ENCODE results near the gene TXNRD1. TPM values are rescaled to one million over a fixed set of nuclear protein-coding genes. Genes with fewer than 3 reads are reported as not detected.
A peak's percentile ranks its signal among the peaks of the same experiment; 100 is the strongest.
"Not testable (repeated sequence)": the region's sequence is repeated elsewhere in the genome, so short reads cannot be mapped to it uniquely, and the experiment has no call there.

TXNRD1 gene
- total RNA-seq, 1 experiment from 2014 or later, result 327 TPM

DNA sequence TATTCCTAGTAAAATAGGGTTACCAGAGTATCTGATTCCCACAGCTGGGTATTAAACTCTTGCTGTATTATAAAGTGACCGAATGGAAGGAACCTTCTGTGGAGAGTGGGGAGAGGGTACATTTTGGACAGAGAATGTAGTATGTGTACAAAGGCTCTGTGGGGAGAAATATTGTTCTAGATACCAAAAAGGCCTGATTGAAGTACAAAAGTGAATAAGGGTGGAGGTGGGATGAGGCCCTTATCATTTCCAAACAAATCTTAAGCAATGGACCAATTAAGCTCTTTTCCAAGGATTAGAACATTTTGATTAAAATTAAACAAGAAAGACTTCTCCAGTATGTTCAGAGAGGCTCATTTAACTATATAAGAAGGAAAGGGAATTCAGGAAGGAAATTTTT lies 108.3 kb downstream of the TXNRD1 start:
- H3K4me1 ChIP-seq (ENCODE audit: control insufficient read depth in 1 of 2, insufficient read depth in 2 of 2, low read length in 2 of 2), result no peaks in the 10 kb centered on the region
- no peaks in the 10 kb centered on the region for H3K9me2 ChIP-seq (ENCODE audit: insufficient read depth)
- no peak overlapping the region for H3K27ac ChIP-seq (ENCODE audit: low read depth, low read length)
- RAD21 ChIA-PET (ENCODE audit: low non-redundant PET in 1 of 2, low total read pairs in 2 of 2, uncharacterized antibody in 2 of 2, unreplicated experiment in 2 of 2), result no interaction called here
- no TSS peak for BruUV-seq (replicated peaks)
- CTCF ChIA-PET, result no interaction called here
- no peak overlapping the region for H3K4me2 ChIP-seq (ENCODE audit: low read length)
- peaks cover 89% of the 10 kb centered on the region for H3K79me2 ChIP-seq (ENCODE audit: insufficient read depth, low read length)
- peaks cover 24% of the 10 kb centered on the region; the same call in 1 of the 2 replicates for H4K20me1 ChIP-seq (ENCODE audit: insufficient read depth)
- no peaks in the 10 kb centered on the region for H3K9me3 ChIP-seq (ENCODE audit: control insufficient read depth in 1 of 2, insufficient read depth in 1 of 2, low read depth in 1 of 2, low read length in 2 of 2)
- peaks cover 68 to 74% of the 10 kb centered on the region in 2 experiments for H3K36me3 ChIP-seq (ENCODE audit: control insufficient read depth in 1 of 2, insufficient read depth in 2 of 2, low read length in 2 of 2)
- H3K9ac ChIP-seq (ENCODE audit: low read length), result no peak overlapping the region
- no peaks in the 10 kb centered on the region for H3K27me3 ChIP-seq (ENCODE audit: insufficient read depth, low read length)
- ATAC-seq (no peak), DNase-seq (ENCODE audit: low read depth, low spot score) (no peak)
- intact Hi-C loops (cut with micrococcal nuclease), result no loop called here
- TF ChIP-seq TCF7L2 (IDR thresholded peaks at IDR 0.05; ENCODE audit: borderline replicate concordance, extremely low read depth, insufficient read depth, insufficient read length), result no peak
- no peak for TF ChIP-seq ZFX (IDR thresholded peaks at IDR 0.05)
- no peak for TF ChIP-seq ZBTB33 (IDR thresholded peaks at IDR 0.05; ENCODE audit: extremely low read depth, insufficient replicate concordance, low read length)
- no peak for TF ChIP-seq FOSL1 (IDR thresholded peaks at IDR 0.05; ENCODE audit: low read depth)
- TF ChIP-seq YY1 (IDR thresholded peaks at IDR 0.05; ENCODE audit: extremely low read depth, insufficient replicate concordance, low read depth, low read length), result no peak
- TF ChIP-seq, protein P1, sequence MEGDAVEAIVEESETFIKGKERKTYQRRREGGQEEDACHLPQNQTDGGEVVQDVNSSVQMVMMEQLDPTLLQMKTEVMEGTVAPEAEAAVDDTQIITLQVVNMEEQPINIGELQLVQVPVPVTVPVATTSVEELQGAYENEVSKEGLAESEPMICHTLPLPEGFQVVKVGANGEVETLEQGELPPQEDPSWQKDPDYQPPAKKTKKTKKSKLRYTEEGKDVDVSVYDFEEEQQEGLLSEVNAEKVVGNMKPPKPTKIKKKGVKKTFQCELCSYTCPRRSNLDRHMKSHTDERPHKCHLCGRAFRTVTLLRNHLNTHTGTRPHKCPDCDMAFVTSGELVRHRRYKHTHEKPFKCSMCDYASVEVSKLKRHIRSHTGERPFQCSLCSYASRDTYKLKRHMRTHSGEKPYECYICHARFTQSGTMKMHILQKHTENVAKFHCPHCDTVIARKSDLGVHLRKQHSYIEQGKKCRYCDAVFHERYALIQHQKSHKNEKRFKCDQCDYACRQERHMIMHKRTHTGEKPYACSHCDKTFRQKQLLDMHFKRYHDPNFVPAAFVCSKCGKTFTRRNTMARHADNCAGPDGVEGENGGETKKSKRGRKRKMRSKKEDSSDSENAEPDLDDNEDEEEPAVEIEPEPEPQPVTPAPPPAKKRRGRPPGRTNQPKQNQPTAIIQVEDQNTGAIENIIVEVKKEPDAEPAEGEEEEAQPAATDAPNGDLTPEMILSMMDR (IDR thresholded peaks at IDR 0.05 in 2 of 3, conservative IDR thresholded peaks at IDR 0.05 in 1 of 3; ENCODE audit: borderline replicate concordance in 1 of 3, insufficient read depth in 1 of 3, low read depth in 2 of 3, low read length in 2 of 3), result no peak
- TF ChIP-seq, protein P2, sequence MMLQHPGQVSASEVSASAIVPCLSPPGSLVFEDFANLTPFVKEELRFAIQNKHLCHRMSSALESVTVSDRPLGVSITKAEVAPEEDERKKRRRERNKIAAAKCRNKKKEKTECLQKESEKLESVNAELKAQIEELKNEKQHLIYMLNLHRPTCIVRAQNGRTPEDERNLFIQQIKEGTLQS (IDR thresholded peaks at IDR 0.05), result no peak
- TF ChIP-seq, protein P3, sequence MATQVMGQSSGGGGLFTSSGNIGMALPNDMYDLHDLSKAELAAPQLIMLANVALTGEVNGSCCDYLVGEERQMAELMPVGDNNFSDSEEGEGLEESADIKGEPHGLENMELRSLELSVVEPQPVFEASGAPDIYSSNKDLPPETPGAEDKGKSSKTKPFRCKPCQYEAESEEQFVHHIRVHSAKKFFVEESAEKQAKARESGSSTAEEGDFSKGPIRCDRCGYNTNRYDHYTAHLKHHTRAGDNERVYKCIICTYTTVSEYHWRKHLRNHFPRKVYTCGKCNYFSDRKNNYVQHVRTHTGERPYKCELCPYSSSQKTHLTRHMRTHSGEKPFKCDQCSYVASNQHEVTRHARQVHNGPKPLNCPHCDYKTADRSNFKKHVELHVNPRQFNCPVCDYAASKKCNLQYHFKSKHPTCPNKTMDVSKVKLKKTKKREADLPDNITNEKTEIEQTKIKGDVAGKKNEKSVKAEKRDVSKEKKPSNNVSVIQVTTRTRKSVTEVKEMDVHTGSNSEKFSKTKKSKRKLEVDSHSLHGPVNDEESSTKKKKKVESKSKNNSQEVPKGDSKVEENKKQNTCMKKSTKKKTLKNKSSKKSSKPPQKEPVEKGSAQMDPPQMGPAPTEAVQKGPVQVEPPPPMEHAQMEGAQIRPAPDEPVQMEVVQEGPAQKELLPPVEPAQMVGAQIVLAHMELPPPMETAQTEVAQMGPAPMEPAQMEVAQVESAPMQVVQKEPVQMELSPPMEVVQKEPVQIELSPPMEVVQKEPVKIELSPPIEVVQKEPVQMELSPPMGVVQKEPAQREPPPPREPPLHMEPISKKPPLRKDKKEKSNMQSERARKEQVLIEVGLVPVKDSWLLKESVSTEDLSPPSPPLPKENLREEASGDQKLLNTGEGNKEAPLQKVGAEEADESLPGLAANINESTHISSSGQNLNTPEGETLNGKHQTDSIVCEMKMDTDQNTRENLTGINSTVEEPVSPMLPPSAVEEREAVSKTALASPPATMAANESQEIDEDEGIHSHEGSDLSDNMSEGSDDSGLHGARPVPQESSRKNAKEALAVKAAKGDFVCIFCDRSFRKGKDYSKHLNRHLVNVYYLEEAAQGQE (IDR thresholded peaks at IDR 0.05; ENCODE audit: low read depth), result no peak
- TF ChIP-seq RAD21 (IDR thresholded peaks at IDR 0.05; ENCODE audit: low read depth), result no peak
- TF ChIP-seq JUND (IDR thresholded peaks at IDR 0.05), result no peak
- no peak for TF ChIP-seq POLR2A (IDR thresholded peaks at IDR 0.05; ENCODE audit: borderline replicate concordance, extremely low read depth, insufficient read depth, insufficient read length)
- POLR2A ChIA-PET, result no interaction called here
- no peak overlapping the region for H3K4me3 ChIP-seq (replicated peaks in 1 of 2; ENCODE audit: low read depth in 1 of 2, low read length in 2 of 2)
- no peak overlapping the region for H2AFZ ChIP-seq (ENCODE audit: low read depth, low read length, poor library complexity, severe bottlenecking)

GRCh38 chr12:104328278-104328677 lies 112.7 kb downstream of the TXNRD1 start:
- TSS peak; percentile 3 for BruUV-seq (replicated peaks)
- peaks cover 52 to 74% of the 10 kb centered on the region in 2 experiments for H3K36me3 ChIP-seq (ENCODE audit: control insufficient read depth in 1 of 2, insufficient read depth in 2 of 2, low read length in 2 of 2)
- ATAC-seq; H3K9me2 ChIP-seq (ENCODE audit: insufficient read depth); POLR2A ChIA-PET; H3K9ac ChIP-seq (ENCODE audit: low read length); H3K4me1 ChIP-seq (ENCODE audit: control insufficient read depth in 1 of 2, insufficient read depth in 2 of 2, low read length in 2 of 2); H3K27me3 ChIP-seq (ENCODE audit: insufficient read depth, low read length); intact Hi-C loops (cut with micrococcal nuclease); H3K4me3 ChIP-seq (replicated peaks in 1 of 2; ENCODE audit: low read depth in 1 of 2, low read length in 2 of 2); CTCF ChIA-PET; H3K27ac ChIP-seq (ENCODE audit: low read depth, low read length); H2AFZ ChIP-seq (ENCODE audit: low read depth, low read length, poor library complexity, severe bottlenecking); H3K4me2 ChIP-seq (ENCODE audit: low read length); DNase-seq (ENCODE audit: low read depth, low spot score); RAD21 ChIA-PET (ENCODE audit: low non-redundant PET in 1 of 2, low total read pairs in 2 of 2, uncharacterized antibody in 2 of 2, unreplicated experiment in 2 of 2); H3K9me3 ChIP-seq (ENCODE audit: control insufficient read depth in 1 of 2, insufficient read depth in 1 of 2, low read depth in 1 of 2, low read length in 2 of 2): not testable (repeated sequence)
- H3K79me2 ChIP-seq (ENCODE audit: insufficient read depth, low read length), result peaks cover 91% of the 10 kb centered on the region
- H4K20me1 ChIP-seq (ENCODE audit: insufficient read depth), result peaks cover 15% of the 10 kb centered on the region; the same call in 1 of the 2 replicates
